NT2/D1 (cell line): ENCODE measurements around the gene MLLT3.

ENCODE experiments used
- SUZ12 ChIP-seq: IDR thresholded peaks from 2 replicates; pipeline ENCODE4 v1.6.1; 2011; ENCODE audit not compliant: insufficient read length, insufficient read depth; ENCODE audit errors: extremely low read depth
- YY1 ChIP-seq: IDR thresholded peaks from 2 replicates; pipeline ENCODE4 v1.6.1; 2011; ENCODE audit not compliant: insufficient read length, insufficient read depth
- ZNF274 ChIP-seq: IDR thresholded peaks from 2 replicates; pipeline ENCODE4 v1.6.1; 2011; ENCODE audit warnings: mild to moderate bottlenecking, low read depth, low read length

- TF ChIP-seq YY1 (no peak), ZNF274 (no peak), SUZ12 (no peak)
These were observed 272.7 kb downstream of the MLLT3 start for GRCh38 chr9:20349568-20349967.
